IMR-90 (cell line): ENCODE data around the gene FBXO22. TPM values are rescaled to one million over a fixed set of nuclear protein-coding genes. Genes with fewer than 3 reads are reported as not detected.

Experiments
- ATAC-seq: fragments of 200-7000 bp; cut with Tn5 transposase; 2 replicates; pipeline ENCODE4 v1.9.1; 2020; ENCODE audit warnings: low read depth, mild to moderate bottlenecking, moderate library complexity
- BruUV-seq: library from RNA; stranded (reverse); fragments of 400-500 nt; replicated peaks from 2 replicates; lab custom pipeline; 2021; lab: Mats Ljungman, UMichigan
- CTCF ChIA-PET: fragments of 300-600 bp; formaldehyde crosslinking; extraction: SDS; loops from one replicate; lab custom pipeline; 2021; ENCODE audit warnings: antibody characterized with exemption; lab: Yijun Ruan, JAX
- POLR2A ChIA-PET: fragments of 300-600 bp; sonication (Branson Sonifier 250); formaldehyde crosslinking; loops from one replicate; lab custom pipeline; 2022; ENCODE audit warnings: antibody characterized with exemption; ENCODE audit not compliant: unreplicated experiment; lab: Charles Lee
- DNase-seq: peaks from one replicate; pipeline ENCODE4 v3.0.0; 2013
- H2AFZ ChIP-seq: replicated peaks from 2 replicates; pipeline ENCODE3; 2013; ENCODE audit warnings: low read length, mild to moderate bottlenecking; ENCODE audit not compliant: poor library complexity
- H2AK5ac ChIP-seq: 2 replicates; pipeline ENCODE4 v1.6.1; 2013; ENCODE audit warnings: low read depth, low read length, inconsistent platforms
- H2AK9ac ChIP-seq: replicated peaks from 2 replicates; pipeline ENCODE3; 2013; ENCODE audit warnings: mild to moderate bottlenecking, low read depth, low read length, moderate library complexity; ENCODE audit not compliant: poor library complexity
- H2BK120ac ChIP-seq: 2 replicates; pipeline ENCODE4 v1.6.1; 2013; ENCODE audit warnings: low read depth, low read length, inconsistent platforms
- H2BK15ac ChIP-seq: 3 replicates; pipeline ENCODE4 v1.6.1; 2013; ENCODE audit warnings: low read depth, low read length, inconsistent platforms
- H2BK20ac ChIP-seq: 2 replicates; pipeline ENCODE4 v1.6.1; 2013; ENCODE audit warnings: low read depth, mild to moderate bottlenecking, inconsistent platforms, low read length, moderate library complexity
- H2BK5ac ChIP-seq: 2 replicates; pipeline ENCODE4 v1.6.1; 2013; ENCODE audit warnings: mild to moderate bottlenecking, low read depth, low read length, inconsistent platforms; ENCODE audit not compliant: poor library complexity, severe bottlenecking
- H3K14ac ChIP-seq: replicated peaks from 2 replicates; pipeline ENCODE4 v1.6.1; 2013; ENCODE audit warnings: low read depth, low read length, inconsistent platforms
- H3K18ac ChIP-seq: 2 replicates; pipeline ENCODE4 v1.6.1; 2013; ENCODE audit warnings: low read depth, low read length, control low read depth
- H3K23ac ChIP-seq: 2 replicates; pipeline ENCODE4 v1.6.1; 2013; ENCODE audit warnings: low read depth, low read length, inconsistent platforms
- H3K27ac ChIP-seq: 2 replicates; pipeline ENCODE4 v1.5.1; 2013; ENCODE audit warnings: mild to moderate bottlenecking, control low read depth, low read length; ENCODE audit not compliant: insufficient read depth
- H3K27me3 ChIP-seq: 2 replicates; pipeline ENCODE4 v1.6.1; 2013; ENCODE audit warnings: low read length; ENCODE audit not compliant: control insufficient read depth, insufficient read depth
- H3K36me3 ChIP-seq: 2 replicates; pipeline ENCODE4 v1.6.1; 2013; ENCODE audit warnings: low read length, mixed read lengths; ENCODE audit not compliant: control insufficient read depth, insufficient read depth
- H3K4ac ChIP-seq: 2 replicates; pipeline ENCODE4 v1.6.1; 2013; ENCODE audit warnings: low read depth, low read length, inconsistent platforms
- H3K4me1 ChIP-seq: 2 replicates; pipeline ENCODE4 v1.6.1; 2013; ENCODE audit warnings: low read length, mixed read lengths; ENCODE audit not compliant: control insufficient read depth, insufficient read depth
- H3K4me2 ChIP-seq: 2 replicates; pipeline ENCODE4 v1.6.1; 2013; ENCODE audit warnings: low read depth, mild to moderate bottlenecking, control low read depth, low read length, moderate library complexity
- H3K4me3 ChIP-seq: 2 replicates; pipeline ENCODE4 v1.5.1; 2013; ENCODE audit warnings: low read depth, mild to moderate bottlenecking, control low read depth, low read length, moderate library complexity; ENCODE audit not compliant: insufficient read depth
- H3K56ac ChIP-seq: 2 replicates; pipeline ENCODE4 v1.6.1; 2013; ENCODE audit warnings: low read length, inconsistent platforms; ENCODE audit not compliant: insufficient read depth; ENCODE audit errors: extremely low read depth
- H3K79me1 ChIP-seq, 2 experiments: 2 replicates each; pipeline ENCODE4 v1.6.1; 2013; ENCODE audit warnings: low read length in 2 of 2, inconsistent platforms in 1 of 2, low read depth in 1 of 2
- H3K9ac ChIP-seq: 2 replicates; pipeline ENCODE4 v1.6.1; 2013; ENCODE audit warnings: low read depth, low read length, control low read depth
- H3K9me1 ChIP-seq: 2 replicates; pipeline ENCODE4 v1.6.1; 2013; ENCODE audit warnings: low read length, inconsistent platforms; ENCODE audit not compliant: insufficient read depth
- H3K9me3 ChIP-seq: 2 replicates; pipeline ENCODE4 v1.6.1; 2013; ENCODE audit warnings: low read length; ENCODE audit not compliant: control insufficient read depth, insufficient read depth
- H4K20me1 ChIP-seq: 2 replicates; pipeline ENCODE4 v1.6.1; 2013; ENCODE audit warnings: low read length, inconsistent platforms; ENCODE audit not compliant: insufficient read depth
- H4K5ac ChIP-seq: 2 replicates; pipeline ENCODE4 v1.6.1; 2013; ENCODE audit warnings: mild to moderate bottlenecking, low read depth, low read length, control low read depth
- H4K8ac ChIP-seq, 2 experiments: 2 replicates each; pipeline ENCODE4 v1.6.1; 2013; ENCODE audit warnings: low read depth in 2 of 2, low read length in 2 of 2, control low read depth in 1 of 2, inconsistent platforms in 1 of 2
- H4K91ac ChIP-seq: 2 replicates; pipeline ENCODE4 v1.6.1; 2013; ENCODE audit warnings: low read depth, low read length, inconsistent platforms; ENCODE audit not compliant: insufficient read depth
- CHD1 ChIP-seq: IDR thresholded peaks from 2 replicates; pipeline ENCODE4 v1.6.1; 2012; ENCODE audit warnings: low read depth, low read length, improper control_type of control experiment
- RCOR1 ChIP-seq: IDR thresholded peaks from 2 replicates; pipeline ENCODE4 v1.6.1; 2012; ENCODE audit warnings: mild to moderate bottlenecking, low read length, improper control_type of control experiment; ENCODE audit not compliant: insufficient replicate concordance
- dilution Hi-C: fragments of 300-500 bp; cut with HindIII; formaldehyde crosslinking; loops from one replicate; pipeline ENCODE4 v1.14.3; 2018; ENCODE audit warnings: low sequenced_read_pairs; ENCODE audit not compliant: unreplicated experiment
- in situ Hi-C: fragments of 300-500 bp; cut with MboI; formaldehyde crosslinking; loops from 3 replicates; pipeline ENCODE4 v1.14.3; 2019; ENCODE audit warnings: low sequenced_read_pairs, inconsistent platforms, mixed read lengths
- intact Hi-C: fragments of 100-400 bp; cut with micrococcal nuclease; formaldehyde crosslinking; loops from 2 replicates; pipeline ENCODE4 v1.10.0; 2022
- polyA plus RNA-seq, 3 experiments: library from polyadenylated mRNA; depleted of rRNA; stranded (reverse); fragments of >200 nt; gene quantifications; 2 replicates each; pipeline ENCODE4 v1.2.3, GENCODE V29; 2012; ENCODE audit warnings: low replicate concordance in 1 of 3
- total RNA-seq: library from RNA; depleted of rRNA; stranded (reverse); fragments of >200 nt; gene quantifications from 2 replicates; pipeline ENCODE4 v1.2.3, GENCODE V29; 2012

Gene FBXO22
- total and polyA plus RNA-seq, 2 of the 4 experiments (the other 2 are of a cell fraction): 22.4 to 45.2 TPM

DNA sequence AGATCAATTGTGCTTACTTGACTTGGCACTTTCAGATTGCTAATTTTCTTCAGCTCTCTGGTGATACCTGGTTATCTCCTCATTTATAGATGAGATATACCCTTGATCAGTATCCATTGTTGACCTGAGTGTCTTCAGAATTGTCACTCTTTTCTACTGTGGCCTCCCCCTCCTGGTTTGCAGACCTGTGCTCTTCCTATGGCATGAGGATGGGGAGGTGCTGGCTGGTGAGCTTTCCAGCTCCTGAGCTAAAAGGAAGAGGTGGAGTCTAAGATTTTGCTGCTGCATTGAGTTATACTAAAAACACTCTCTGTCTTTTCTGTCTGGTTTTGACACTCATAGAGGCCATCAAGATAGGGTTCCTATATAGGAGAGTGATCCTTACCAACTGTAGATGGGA is 36.8 kb upstream of the FBXO22 start:
- in situ Hi-C loops: no loop called here
- Histone ChIP-seq H2AK5ac (no peak overlapping the region), H3K9me1 (peaks cover 6% of the 10 kb centered on the region; the same call in 1 of the 2 replicates), H2BK120ac (no peak overlapping the region), H3K4me1 (peaks cover 8% of the 10 kb centered on the region), H3K9ac (no peak overlapping the region), H2AK9ac (no peak overlapping the region), H3K56ac (no peak overlapping the region), H3K79me1 (peaks cover 29 to 62% of the 10 kb centered on the region in 2 experiments), H3K27me3 (no peaks in the 10 kb centered on the region), H3K4me3 (no peak overlapping the region), H2BK15ac (no peak overlapping the region), H3K27ac (no peak overlapping the region), H3K18ac (no peak overlapping the region), H3K4ac (no peak overlapping the region), H4K8ac (no peak overlapping the region), H3K14ac (no peak overlapping the region), H2AFZ (no peak overlapping the region), H3K36me3 (peaks cover 13% of the 10 kb centered on the region), H4K91ac (no peak overlapping the region), H2BK20ac (no peak overlapping the region), H4K20me1 (peaks cover 10% of the 10 kb centered on the region; the same call in 1 of the 2 replicates), H3K9me3 (no peaks in the 10 kb centered on the region), H4K5ac (no peak overlapping the region), H3K4me2 (no peak overlapping the region), H3K23ac (no peak overlapping the region), H2BK5ac (no peak overlapping the region)
- ChIA-PET POLR2A (no interaction called here), CTCF (no interaction called here)
- DNase-seq (no peak), ATAC-seq (no peak)
- intact Hi-C loops: no loop called here
- dilution Hi-C loops: no loop called here
- TF ChIP-seq CHD1 (no peak), RCOR1 (no peak)
- BruUV-seq: no TSS peak
